Caki2 (cell line): Measurements from ENCODE around the gene DHRS2. TPM values are rescaled to one million over a fixed set of nuclear protein-coding genes. Genes with fewer than 3 reads are reported as not detected.

Source experiments
- total RNA-seq: library from RNA; depleted of rRNA; stranded (reverse); fragments of >200 nt; shearing (Covaris generic); gene quantifications from 2 replicates; pipeline ENCODE4 v1.2.3, GENCODE V29; 2014; ENCODE audit warnings: low replicate concordance; rRNA removed

The DHRS2 gene
- total RNA-seq, 1 experiment from 2014 or later: 0.30 TPM

Other genes starting within 250 kb of the DHRS2 start
- gene MYH6, start 228.1 kb upstream of the DHRS2 start, total RNA-seq: not detected in 2 replicates
- gene MYH7, start 200.7 kb upstream of the DHRS2 start, total RNA-seq: not detected in 2 replicates
- gene NGDN, start 166.7 kb upstream of the DHRS2 start, total RNA-seq: 33.9 and 69.9 TPM in 2 replicates
- not detected in 2 replicates for gene ZFHX2, start 84.6 kb upstream of the DHRS2 start, total RNA-seq
- 14.7 and 35.4 TPM in 2 replicates for gene THTPA, start 80.1 kb upstream of the DHRS2 start, total RNA-seq
- gene AP1G2, start 68.6 kb upstream of the DHRS2 start, total RNA-seq: 16.1 and 38.9 TPM in 2 replicates
- not detected in 2 replicates for gene JPH4, start 57.6 kb upstream of the DHRS2 start, total RNA-seq